Stimulated activated CD4-positive, alpha-beta T cell treated with anti-CD3 and anti-CD28 coated beads, Interleukin-15, amount 100 ng/mL, for 1 hour (primary cell): ENCODE measurements around the gene BTN2A1.

Experiments used
- DNase-seq, 2 donors: peaks; one replicate each; pipeline ENCODE4 v3.0.0-alpha.2; 2020; ENCODE audit warnings: low read depth in 1 of 2, low spot score in 1 of 2

Gene BTN2A1

GRCh38 chr6:26468829-26469228 is 11.1 kb downstream of the BTN2A1 start:
- no peak for DNase-seq

GRCh38 chr6:26470643-26471042 is 12.9 kb downstream of the BTN2A1 start:
- DNase-seq: no peak

- no peak for DNase-seq
These were observed 14.2 kb downstream of the BTN2A1 start for GRCh38 chr6:26471970-26472369.

- DNase-seq: no peak
These were observed 15.0 kb downstream of the BTN2A1 start for GRCh38 chr6:26472549-26473290.

GRCh38 chr6:26473429-26473757 is 15.6 kb downstream of the BTN2A1 start:
- no peak for DNase-seq

GRCh38 chr6:26473758-26474438 is 16.1 kb downstream of the BTN2A1 start:
- DNase-seq: peak; percentile 50 to 60

- no peak for DNase-seq
These were observed 16.7 kb downstream of the BTN2A1 start for GRCh38 chr6:26474439-26474881.

- DNase-seq: no peak
These were observed 18.3 kb downstream of the BTN2A1 start for GRCh38 chr6:26475823-26476729.

GRCh38 chr6:26476896-26477295 is 19.1 kb downstream of the BTN2A1 start:
- DNase-seq: no peak

GRCh38 chr6:26477426-26477825 is 19.7 kb downstream of the BTN2A1 start:
- DNase-seq: no peak

- no peak for DNase-seq
These were observed 20.6 kb downstream of the BTN2A1 start for GRCh38 chr6:26478100-26478984.

GRCh38 chr6:26478985-26479278 is 21.2 kb downstream of the BTN2A1 start:
- DNase-seq: no peak

GRCh38 chr6:26482338-26482737 is 24.6 kb downstream of the BTN2A1 start:
- no peak for DNase-seq

- DNase-seq: no peak
These were observed 26.0 kb downstream of the BTN2A1 start for GRCh38 chr6:26483727-26484126.

GRCh38 chr6:26484161-26484560 is 26.4 kb downstream of the BTN2A1 start:
- DNase-seq: no peak

- no peak for DNase-seq
These were observed 27.5 kb downstream of the BTN2A1 start for GRCh38 chr6:26485112-26485780.

- DNase-seq: no peak
These were observed 28.6 kb downstream of the BTN2A1 start for GRCh38 chr6:26486358-26486757.

GRCh38 chr6:26487466-26487865 is 29.7 kb downstream of the BTN2A1 start:
- DNase-seq: no peak

GRCh38 chr6:26489996-26490964 is 32.5 kb downstream of the BTN2A1 start:
- DNase-seq: no peak
